Loucy (cell line): ENCODE results near the gene RORC.

Experiments
- CTCF ChIP-seq: fragments of 200-600 bp; sonication (generic); conservative IDR thresholded peaks from 2 replicates; pipeline ENCODE4 v1.5.1; 2014; ENCODE audit warnings: mild to moderate bottlenecking, antibody characterized with exemption, low read length
- EZH2phosphoT487 ChIP-seq: fragments of 200-600 bp; IDR thresholded peaks from 2 replicates; pipeline ENCODE4 v1.6.1; 2018; ENCODE audit warnings: antibody characterized with exemption, mild to moderate bottlenecking, moderate library complexity, borderline replicate concordance

- no peak for TF ChIP-seq EZH2phosphoT487
- TF ChIP-seq CTCF = no peak
These were observed 5.6 kb downstream of the RORC start for GRCh38 chr1:151825751-151826660.
